SK-N-SH (cell line): ENCODE data around the gene GOLGA5.
"Not testable (repeated sequence)": the region's sequence is repeated elsewhere in the genome, so short reads cannot be mapped to it uniquely, and the experiment has no call there.

ENCODE experiments used
- CTCF ChIP-seq: fragments of 200-600 bp; sonication (generic); IDR thresholded peaks from 2 replicates; pipeline ENCODE4 v1.6.1; 2017; ENCODE audit warnings: antibody characterized with exemption, mild to moderate bottlenecking, moderate library complexity
- EP300 ChIP-seq, 2 experiments: IDR thresholded peaks; 2 replicates each; pipeline versions ENCODE4 v1.4.0 to v1.6.1; 2012; ENCODE audit warnings: borderline replicate concordance in 1 of 2, low read depth in 1 of 2, low read length in 1 of 2
- FOXJ3 ChIP-seq: sonication (generic); formaldehyde crosslinking; IDR thresholded peaks from 2 replicates; pipeline ENCODE4 v1.5.1; 2020; ENCODE audit warnings: mild to moderate bottlenecking, missing genetic modification reagents
- GABPA ChIP-seq: IDR thresholded peaks from 2 replicates; pipeline ENCODE4 v1.4.0; 2012; ENCODE audit warnings: low read depth, mild to moderate bottlenecking
- JUND ChIP-seq: IDR thresholded peaks from 2 replicates; pipeline ENCODE4 v1.4.0; 2012
- POLR2AphosphoS5 ChIP-seq: IDR thresholded peaks from 2 replicates; pipeline ENCODE4 v1.6.1; 2012; ENCODE audit warnings: low read depth, low read length
- REST ChIP-seq: IDR thresholded peaks from 2 replicates; pipeline ENCODE4 v1.6.1; 2012; ENCODE audit warnings: mild to moderate bottlenecking, low read depth, low read length, moderate library complexity
- TAF1 ChIP-seq: IDR thresholded peaks from 2 replicates; pipeline ENCODE4 v1.6.1; 2012; ENCODE audit warnings: low read depth, mild to moderate bottlenecking, low read length, moderate library complexity, borderline replicate concordance
- TEAD4 ChIP-seq: IDR thresholded peaks from 2 replicates; pipeline ENCODE4 v1.4.0; 2012; ENCODE audit warnings: mild to moderate bottlenecking, borderline replicate concordance; ENCODE audit not compliant: insufficient read depth
- TF ChIP-seq, protein P1 (sequence below): IDR thresholded peaks from 2 replicates; pipeline ENCODE4 v1.4.0; 2012; ENCODE audit warnings: low read depth

DNA sequence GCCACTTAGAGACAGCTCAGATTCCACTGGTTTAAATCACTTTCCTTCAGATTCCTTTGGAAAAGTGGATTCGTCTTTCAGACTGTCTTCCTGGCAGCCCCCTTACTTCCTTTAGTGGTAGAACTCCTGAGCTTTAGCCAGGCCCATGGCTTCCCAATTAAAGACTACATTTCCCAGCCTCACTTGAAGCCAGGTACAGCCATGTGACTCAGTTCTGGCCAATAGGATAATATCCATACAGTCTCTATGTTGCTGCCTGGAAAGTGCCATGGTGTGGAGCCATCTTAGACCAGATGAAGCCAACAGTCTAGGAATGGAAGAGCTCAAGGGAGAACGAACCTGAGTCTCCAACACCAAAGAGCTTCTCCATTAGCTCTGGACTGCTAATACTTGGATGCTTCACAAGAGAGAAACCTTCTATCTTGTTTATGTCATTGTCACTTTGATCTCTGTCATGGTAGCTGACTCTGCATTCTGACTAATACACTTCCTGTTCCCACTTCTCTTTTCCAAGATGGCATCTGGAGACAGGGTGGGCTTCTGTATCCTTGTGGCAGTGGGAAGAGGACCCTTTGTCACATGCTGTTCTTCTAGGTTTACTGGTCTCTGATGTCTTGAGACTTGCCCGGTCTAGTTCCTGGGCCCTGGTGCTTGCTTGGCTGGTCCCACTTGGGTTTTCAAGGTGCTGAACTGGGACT, 15.1 kb upstream of the GOLGA5 start:
- not testable (repeated sequence) for TF ChIP-seq CTCF; GABPA; TEAD4; POLR2AphosphoS5; JUND; FOXJ3 (CRISPR knock-in tag); REST; EP300 (IDR thresholded peaks at IDR 0.05; ENCODE audit: borderline replicate concordance in 1 of 2, low read depth in 1 of 2, low read length in 1 of 2); TAF1
- TF ChIP-seq, protein P1, sequence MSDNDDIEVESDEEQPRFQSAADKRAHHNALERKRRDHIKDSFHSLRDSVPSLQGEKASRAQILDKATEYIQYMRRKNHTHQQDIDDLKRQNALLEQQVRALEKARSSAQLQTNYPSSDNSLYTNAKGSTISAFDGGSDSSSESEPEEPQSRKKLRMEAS = not testable (repeated sequence)
